Lung microvascular endothelial cell (primary cell): ENCODE measurements around the gene RBBP8NL. TPM values are rescaled to one million over a fixed set of nuclear protein-coding genes. Genes with fewer than 3 reads are reported as not detected.

Experiments
- DNase-seq, 2 donors: peaks; one replicate each; pipeline versions ENCODE4 v3.0.0 to v3.0.0-alpha.2; 2010; ENCODE audit warnings: low read depth in 2 of 2
- total RNA-seq: library from RNA; depleted of rRNA; stranded (reverse); fragments of >200 nt; gene quantifications from 2 replicates; pipeline ENCODE4 v1.2.1, GENCODE V29; 2014

The RBBP8NL gene
- total RNA-seq, 1 donor from 2014 or later = not detected

GRCh38 chr20:62363920-62364851, 63.2 kb downstream of the RBBP8NL start:
- DNase-seq = peak; percentile 85

DNA sequence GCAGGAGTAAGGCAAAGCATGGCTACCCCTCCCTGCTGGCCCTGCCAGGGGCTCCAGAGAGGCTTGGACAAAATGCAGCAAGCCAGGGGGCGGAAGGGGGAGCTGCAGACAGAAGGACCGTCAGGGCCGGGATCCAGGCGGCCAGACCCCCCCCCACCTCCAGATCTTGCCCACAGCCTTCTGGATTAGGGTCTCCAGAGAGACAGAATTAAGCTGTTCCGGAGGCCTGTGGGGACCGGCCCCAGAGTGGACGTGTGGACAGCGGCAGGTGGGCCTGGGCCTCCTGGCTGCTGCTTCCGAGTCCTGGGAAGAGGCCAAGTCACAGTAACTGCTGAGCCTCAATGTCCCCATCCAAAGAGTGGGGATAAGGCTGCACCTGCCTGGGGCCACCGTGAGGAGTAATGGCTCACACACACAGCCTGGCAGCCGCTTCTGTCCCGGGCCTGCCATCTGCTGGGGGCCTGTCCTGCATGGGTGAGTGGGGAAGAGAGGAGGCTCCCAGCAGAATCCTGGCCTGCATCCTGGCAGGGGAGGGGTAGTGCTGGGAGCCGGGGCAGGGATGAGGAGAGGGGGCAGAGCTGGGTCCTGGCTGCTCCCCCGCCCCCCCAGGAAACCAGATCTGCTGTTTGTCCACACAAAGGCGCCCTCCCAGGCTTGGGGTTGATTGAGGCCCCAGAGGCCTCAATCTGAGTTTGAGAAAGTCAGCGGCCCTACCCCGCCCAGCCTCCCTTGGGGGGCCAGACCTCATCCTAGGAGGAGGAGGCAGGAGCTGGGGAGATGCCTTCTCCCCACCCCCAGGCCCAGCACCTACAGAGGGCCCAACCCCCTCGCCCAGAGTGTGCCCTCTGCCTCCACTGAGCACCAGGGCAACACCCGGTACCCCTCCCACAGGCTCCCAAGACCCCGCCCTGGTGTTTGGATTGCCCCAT, 64.1 kb downstream of the RBBP8NL start:
- DNase-seq = peak; percentile 51 to 54

DNA sequence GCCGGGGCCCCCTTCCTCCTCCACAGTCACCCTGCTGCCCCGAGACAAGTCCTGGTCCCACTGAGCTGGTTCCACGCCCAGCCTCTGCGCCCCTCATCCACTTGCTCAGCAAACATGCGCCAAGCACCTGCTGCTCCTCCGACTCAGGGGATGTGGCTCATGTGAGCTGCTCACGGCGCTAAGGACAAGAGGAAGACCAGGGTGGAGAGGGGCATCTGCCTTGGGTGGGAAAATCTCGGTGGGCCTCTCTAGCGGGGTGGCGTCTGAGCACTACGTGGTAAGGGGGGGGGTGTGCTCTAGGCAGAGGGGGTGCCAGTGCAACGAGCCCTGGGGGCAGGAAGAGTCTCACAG, 64.8 kb downstream of the RBBP8NL start:
- DNase-seq = no peak

GRCh38 chr20:62361799-62362589, 65.3 kb downstream of the RBBP8NL start:
- no peak for DNase-seq

- DNase-seq = no peak
Observed at GRCh38 chr20:62360854-62361798, 66.2 kb downstream of the RBBP8NL start.

Other genes starting within 250 kb of the RBBP8NL start
- 7.4 and 10.9 TPM in 2 replicates for gene MTG2, start 244.5 kb downstream of the RBBP8NL start, total RNA-seq
- not detected in 2 replicates for gene HRH3, start 207.3 kb downstream of the RBBP8NL start, total RNA-seq
- 18.7 and 34.9 TPM in 2 replicates for gene OSBPL2, start 189.0 kb downstream of the RBBP8NL start, total RNA-seq
- 69.4 and 77.6 TPM in 2 replicates for gene ADRM1, start 124.5 kb downstream of the RBBP8NL start, total RNA-seq
- gene LAMA5, start 60.2 kb downstream of the RBBP8NL start, total RNA-seq = 5.4 and 14.2 TPM in 2 replicates
- gene RPS21, start 40.4 kb downstream of the RBBP8NL start, total RNA-seq = 960 and 1,048 TPM in 2 replicates
- gene CABLES2, start 20.3 kb downstream of the RBBP8NL start, total RNA-seq = 0.40 and 0.44 TPM in 2 replicates
- not detected in 2 replicates for gene GATA5, start 48.5 kb upstream of the RBBP8NL start, total RNA-seq
- 0.60 and 0.65 TPM in 2 replicates for gene SLCO4A1, start 215.0 kb upstream of the RBBP8NL start, total RNA-seq